Stimulated activated CD8-positive, alpha-beta memory T cell treated with anti-CD3 and anti-CD28 coated beads, Interleukin-4, amount 100 ng/mL, for 4 hours (primary cell): ENCODE data around the gene KCTD2.
"Not testable (repeated sequence)": the region's sequence is repeated elsewhere in the genome, so short reads cannot be mapped to it uniquely, and the experiment has no call there.

Source experiments
- DNase-seq, 2 donors: peaks; one replicate each; pipeline ENCODE4 v3.0.0-alpha.2; 2020; ENCODE audit warnings: low read depth in 2 of 2, low spot score in 1 of 2

Gene KCTD2

GRCh38 chr17:75019710-75020109 lies 27.3 kb upstream of the KCTD2 start:
- DNase-seq = no peak

DNA sequence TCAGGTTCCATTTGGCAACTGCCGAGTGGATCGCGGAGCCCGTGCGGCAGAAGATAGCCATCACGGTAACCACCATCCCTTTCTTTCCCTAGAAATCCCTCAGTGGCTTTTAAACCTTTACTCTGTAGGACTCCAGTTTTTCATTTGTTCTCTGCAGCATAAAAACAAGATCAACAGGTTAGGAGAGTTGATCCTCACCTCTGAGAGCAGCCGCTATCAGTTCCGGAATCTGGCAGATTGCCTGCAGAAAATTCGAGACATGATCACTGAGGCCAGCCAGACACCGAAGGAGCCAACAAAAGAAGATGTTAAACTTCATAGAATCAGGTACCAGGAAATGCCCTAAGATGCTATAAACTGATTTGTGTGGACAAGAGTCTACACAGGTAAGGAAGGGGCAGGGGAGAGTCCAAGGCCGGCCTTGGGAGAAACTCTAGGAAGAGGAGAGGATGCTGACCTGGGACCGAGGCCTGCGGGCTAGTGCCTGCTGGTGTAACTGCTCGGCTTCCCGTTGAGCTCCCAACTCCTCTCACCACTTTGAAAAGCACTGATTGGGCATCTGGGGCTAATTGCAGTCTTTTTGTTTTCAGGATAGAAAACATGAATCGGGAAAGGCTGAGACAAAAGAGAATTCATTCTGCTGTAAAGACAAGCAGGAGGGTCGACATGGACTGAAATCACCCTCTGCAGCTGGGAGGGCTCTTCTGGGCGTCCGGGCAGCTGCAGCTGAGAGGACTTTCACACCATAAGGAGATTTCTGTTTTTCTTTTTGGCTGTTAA lies 26.5 kb upstream of the KCTD2 start:
- no peak for DNase-seq

DNA sequence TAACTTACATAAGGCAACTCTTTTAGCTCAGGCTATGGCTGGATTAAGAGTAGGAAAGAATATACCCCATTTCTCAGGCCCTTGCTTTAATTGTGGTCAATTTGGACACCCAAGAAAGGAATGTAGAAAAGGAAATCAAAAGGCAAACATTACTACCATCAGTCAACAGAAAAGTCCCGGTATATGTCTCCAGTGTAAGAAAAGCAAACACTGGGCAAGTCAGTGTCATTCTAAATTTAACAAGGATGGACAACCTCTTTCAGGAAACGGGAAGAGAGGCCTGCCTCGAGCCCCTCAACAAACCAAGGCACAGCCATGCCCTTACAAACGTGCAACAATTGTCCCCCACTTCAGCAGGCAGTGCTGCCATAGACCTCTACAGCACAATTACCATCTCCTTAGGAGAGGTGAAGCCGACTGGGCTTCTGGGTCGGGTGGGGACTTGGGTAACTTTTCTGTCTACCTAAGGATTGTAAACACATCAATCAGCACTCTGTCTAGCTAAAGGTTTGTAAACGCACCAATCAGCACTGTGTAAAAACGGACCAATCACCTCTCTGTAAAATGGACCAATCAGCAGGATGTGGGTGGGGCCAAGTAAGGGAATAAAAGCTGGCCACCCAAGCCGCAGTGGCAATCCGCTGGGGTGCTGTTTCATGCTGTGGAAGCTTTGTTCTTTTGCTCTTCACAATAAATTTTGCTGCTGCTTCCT lies 22.2 kb upstream of the KCTD2 start:
- no peak for DNase-seq

DNA sequence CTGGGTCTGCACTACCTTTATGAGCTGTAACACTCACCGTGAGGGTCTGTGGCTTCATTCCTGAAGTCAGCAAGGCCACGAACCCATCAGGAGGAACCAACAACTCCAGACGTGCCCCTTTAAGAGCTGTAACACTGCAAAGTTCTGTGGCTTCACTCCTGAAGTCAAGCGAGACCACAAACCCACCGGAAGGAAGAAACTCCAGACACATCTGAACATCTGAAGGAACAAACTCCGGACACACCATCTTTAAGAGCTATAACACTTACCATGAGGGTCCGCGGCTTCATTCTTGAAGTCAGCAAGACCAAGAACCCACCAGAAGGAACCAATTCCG lies 21.7 kb upstream of the KCTD2 start:
- not testable (repeated sequence) for DNase-seq

DNA sequence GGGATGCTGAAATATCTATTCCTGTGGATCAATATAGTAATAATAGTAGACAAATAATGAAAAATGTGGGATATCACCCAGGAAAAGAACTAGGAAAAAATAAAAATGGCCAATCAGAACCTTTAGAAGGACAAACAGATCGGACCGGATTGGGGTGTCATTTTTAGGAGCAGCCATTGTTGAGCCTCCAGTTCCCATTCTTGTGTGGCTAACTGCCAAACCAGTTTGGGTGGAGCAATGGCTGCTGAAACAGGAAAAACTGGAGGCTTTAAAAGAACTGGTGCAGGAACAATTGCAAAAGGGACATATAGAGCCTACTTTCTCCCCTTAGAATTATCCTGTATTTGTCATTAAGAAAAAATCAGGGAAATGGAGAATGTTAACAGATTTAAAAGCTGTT lies 20.4 kb upstream of the KCTD2 start:
- not testable (repeated sequence) for DNase-seq

DNA sequence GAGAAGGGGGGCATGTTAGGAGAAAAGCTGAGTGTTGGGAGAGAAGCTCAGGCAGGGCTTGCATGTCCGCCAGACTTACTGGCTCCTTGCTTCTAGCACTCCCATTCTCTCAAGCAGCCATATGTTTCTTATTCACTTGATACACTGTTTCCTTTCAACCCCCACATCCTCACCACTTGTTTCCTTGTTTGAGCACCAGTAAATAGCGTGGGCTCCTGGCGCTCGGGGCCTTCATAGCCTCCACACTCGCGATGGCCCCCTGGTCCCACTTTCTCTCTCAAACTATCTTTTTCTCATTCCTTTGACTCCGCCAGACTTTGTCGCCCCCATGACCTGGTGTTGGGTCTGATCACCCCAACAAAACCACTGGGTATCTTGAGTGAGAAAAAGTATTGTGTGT lies 16.9 kb upstream of the KCTD2 start:
- DNase-seq = no peak

- peak in 1 of 2 donors; percentile 23 for DNase-seq
These were observed 14.9 kb upstream of the KCTD2 start for GRCh38 chr17:75031972-75032719.

DNA sequence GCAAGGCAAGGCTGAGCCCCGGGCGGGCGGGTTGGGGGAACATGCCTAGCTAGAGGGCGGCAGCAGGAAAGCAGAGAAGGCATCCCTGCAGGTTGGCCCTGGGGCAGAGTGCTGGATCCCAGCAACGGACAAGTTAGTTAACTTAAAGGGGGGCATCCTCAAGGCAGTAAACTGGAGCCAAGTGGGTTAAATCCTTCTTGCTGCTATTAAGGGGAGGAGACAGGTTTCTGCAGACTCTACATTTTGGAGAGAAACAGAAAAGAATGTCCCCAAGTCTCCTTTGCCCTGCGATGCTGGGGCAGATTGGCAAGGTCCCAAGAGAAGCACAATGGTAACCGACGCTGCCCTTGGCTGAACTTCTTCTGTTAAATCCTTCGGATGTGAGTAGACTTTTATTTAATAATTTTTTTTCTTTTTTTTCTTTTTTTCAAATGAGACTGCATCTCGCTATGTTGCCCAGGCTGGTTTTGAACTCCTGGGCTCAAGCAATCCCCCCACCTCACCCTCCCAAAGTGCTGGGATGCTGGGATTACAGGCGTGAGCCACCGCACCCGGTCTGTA lies 14.2 kb upstream of the KCTD2 start:
- DNase-seq = no peak

- peak; percentile 61 to 71 for DNase-seq
These were observed 13.4 kb upstream of the KCTD2 start for GRCh38 chr17:75033346-75034235.

DNA sequence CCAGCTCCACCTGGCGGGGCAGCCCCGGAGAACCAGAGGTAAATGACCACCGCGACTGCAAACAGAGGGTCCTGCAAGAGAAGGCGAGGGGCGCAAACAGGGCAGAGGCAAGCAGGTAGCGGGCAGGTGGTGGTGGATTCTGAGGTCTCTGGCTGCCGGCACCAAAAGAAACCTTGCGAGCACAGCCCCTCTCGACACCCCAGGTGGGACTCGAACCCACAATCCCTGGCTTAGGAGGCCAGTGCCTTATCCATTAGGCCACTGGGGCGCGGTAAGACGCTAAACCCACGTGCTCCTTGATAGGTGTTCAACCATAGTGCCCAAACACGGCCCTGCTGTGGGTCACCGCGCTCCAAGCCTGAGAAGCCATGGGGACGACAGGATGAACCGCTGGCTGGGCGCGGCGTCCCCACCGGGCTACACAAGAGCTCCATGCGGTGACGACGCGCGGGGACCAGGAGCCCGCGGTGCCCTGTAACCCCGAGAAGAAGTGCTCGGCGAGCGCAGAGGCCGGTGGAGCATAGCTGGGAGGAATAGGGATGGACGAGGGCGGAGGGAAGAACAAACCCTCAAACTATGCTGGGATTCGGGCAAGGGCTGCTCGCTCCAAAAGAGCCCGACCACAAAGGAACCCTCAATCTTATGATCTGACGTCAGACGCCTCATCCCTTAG lies 12.7 kb upstream of the KCTD2 start:
- DNase-seq = peak; percentile 58 to 75

GRCh38 chr17:75036643-75037268 lies 10.3 kb upstream of the KCTD2 start:
- peak; percentile 54 to 65 for DNase-seq

- DNase-seq = no peak
These were observed 7.8 kb upstream of the KCTD2 start for GRCh38 chr17:75039238-75039637.

GRCh38 chr17:75041656-75042280 lies 5.3 kb upstream of the KCTD2 start:
- DNase-seq = no peak

DNA sequence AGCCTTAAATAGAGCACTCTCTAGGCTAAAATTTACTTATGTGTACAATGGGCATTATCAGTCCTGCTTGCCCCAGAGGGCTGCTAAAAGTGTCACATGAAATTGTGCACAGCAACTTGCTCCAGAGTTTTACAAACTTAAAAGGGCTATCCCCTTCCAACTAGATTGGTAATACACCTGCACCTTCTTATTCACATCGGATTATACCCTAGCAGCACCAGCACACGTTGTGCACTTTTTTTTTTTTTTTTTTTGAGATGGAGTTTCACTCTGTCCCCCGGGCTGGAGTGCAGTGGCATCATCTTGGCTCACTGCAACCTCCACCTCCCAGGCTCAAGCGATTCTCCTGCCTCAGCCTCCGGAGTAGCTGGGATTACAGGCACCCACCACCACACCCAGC lies 3.2 kb upstream of the KCTD2 start:
- DNase-seq = not testable (repeated sequence)

DNA sequence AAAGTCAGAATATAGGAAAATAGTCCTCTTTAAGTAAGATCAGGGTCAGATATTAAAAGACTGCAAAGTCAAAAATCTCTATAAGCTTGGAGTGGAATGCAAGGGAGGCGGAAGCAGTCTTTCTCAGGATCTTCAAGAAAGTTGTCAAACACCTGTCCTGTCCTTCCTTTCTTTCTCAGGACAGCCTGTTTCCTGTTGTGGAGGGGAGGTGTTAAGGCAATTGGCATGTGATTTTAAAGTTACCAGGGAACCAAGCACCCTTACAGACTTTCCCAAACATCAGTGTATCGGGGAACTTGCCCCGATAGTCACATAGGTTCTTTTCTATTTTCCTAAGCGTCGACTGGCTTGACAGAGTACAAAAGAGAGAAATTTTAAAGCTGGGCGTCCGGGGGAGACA lies 2.3 kb upstream of the KCTD2 start:
- DNase-seq = no peak

GRCh38 chr17:75045946-75046406 lies 1.0 kb upstream of the KCTD2 start:
- DNase-seq = not testable (repeated sequence)

- DNase-seq = no peak
These were observed 523 bp downstream of the KCTD2 start for GRCh38 chr17:75047398-75048098.

GRCh38 chr17:75048249-75048878 lies 1.3 kb downstream of the KCTD2 start:
- DNase-seq = no peak
